ENCODE measurements around the gene NEU2. TPM values are rescaled to one million over a fixed set of nuclear protein-coding genes. Genes with fewer than 3 reads are reported as not detected.

Gene NEU2
- total RNA-seq, 1 donor = not detected

DNA sequence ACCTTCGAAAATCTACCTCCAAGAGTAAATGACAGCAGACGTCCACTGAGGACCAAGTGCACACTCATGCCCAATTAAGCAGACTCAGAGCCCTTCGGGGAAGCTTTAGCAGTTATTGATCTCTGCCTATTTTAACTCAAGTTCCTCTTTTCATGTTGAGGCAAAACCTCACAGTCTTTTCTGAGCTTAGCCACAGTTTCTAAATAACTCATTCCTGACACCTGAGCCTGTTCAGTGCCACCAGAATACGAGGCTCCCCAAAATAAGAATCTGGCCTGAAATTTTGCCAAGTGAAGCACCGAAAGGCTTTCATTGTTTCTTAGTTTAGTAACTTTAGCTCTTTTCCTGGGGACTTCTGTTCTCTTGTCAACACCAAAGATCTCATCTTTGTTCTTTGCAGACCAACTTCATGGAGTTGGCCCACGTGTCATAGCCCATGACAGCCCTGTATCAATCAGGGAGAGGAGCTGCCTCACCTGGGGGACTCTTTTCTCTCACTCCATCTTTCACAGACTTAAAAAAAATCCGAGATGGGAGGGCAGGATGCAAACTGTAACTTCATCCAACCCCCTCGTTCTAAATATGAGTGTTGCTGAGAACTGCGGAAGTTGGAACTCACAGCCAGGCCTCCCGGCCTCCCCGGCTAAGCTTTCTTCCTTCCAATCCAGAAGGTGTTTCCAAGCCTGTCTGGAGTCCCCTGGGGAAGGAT, 49.9 kb downstream of the NEU2 start:
- H3K4me3 ChIP-seq (ENCODE audit: low read depth, low read length) = no peak overlapping the region
- TF ChIP-seq CTCF (IDR thresholded peaks at IDR 0.05; ENCODE audit: insufficient read depth, low read depth, low read length) = no peak
- no peak for DNase-seq (ENCODE audit: low read depth)

DNA sequence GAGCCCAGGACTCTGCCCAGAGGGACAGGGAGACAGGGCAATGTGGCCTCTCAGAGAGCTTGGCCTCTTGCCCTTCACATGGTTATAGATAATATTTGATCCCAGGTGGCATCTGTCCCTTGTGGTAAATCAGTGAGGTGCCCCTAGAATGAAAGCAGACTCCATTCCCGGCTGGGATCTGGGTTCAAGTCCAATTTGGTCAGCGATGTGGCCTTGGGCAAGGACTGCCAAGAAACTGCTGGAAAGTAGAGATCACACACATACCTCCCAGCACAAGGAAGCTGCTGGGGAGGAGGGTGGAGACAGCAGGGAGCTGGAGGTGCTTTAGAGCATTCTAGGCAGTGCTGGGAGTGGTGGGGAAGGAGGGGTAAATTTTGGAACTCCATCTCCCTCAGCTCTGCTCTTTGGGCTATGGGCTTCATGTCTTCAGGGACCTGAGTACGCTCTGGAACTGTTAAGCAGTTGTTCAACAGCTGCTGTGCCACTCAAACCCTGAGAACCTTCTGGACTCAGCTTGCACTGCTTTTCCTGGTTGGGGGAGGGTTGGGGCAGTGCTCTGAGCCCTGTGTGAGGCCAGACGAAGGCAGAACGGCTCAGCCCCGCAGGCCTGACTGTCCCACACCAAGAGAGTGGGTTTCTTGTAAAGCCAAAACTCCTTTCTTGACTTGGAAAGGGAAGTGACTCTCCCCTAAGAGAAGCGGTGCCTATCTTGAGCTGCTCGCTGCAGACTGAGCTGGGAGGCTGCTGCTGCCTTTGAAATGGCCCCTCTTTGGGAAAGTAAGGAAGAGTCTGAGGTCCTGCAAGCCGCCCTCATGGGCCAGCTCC, 50.7 kb downstream of the NEU2 start:
- H3K4me3 ChIP-seq (ENCODE audit: low read depth, low read length) = no peak overlapping the region
- TF ChIP-seq CTCF (IDR thresholded peaks at IDR 0.05; ENCODE audit: insufficient read depth, low read depth, low read length) = no peak
- DNase-seq (ENCODE audit: low read depth) = no peak

DNA sequence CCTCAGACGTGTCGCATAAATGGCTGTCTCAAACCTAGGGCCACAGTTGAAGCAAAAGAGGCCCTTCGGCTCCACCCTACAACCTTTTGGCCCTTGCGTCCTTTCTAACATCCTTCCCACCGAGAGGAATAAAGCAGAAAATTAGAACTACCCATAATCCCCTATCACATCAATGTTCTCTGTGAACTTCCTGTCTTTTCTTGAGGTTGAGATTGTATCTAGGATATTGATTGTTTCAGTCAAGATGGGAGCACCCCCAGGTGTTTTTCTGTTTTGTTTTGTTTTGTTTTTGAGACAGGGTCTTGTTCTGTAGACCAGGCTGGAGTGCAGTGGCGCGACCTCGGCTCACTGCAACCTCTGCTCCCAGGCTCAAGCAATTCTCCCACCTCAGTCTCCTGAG, 51.3 kb downstream of the NEU2 start:
- no peak overlapping the region for H3K4me3 ChIP-seq (ENCODE audit: low read depth, low read length)
- TF ChIP-seq CTCF (IDR thresholded peaks at IDR 0.05; ENCODE audit: insufficient read depth, low read depth, low read length) = no peak
- DNase-seq (ENCODE audit: low read depth) = no peak

GRCh38 chr2:233084488-233084887, 52.0 kb downstream of the NEU2 start:
- H3K4me3 ChIP-seq (ENCODE audit: low read depth, low read length) = no peak overlapping the region
- no peak for TF ChIP-seq CTCF (IDR thresholded peaks at IDR 0.05; ENCODE audit: insufficient read depth, low read depth, low read length)
- DNase-seq (ENCODE audit: low read depth) = no peak

Other genes with a start within 250 kb of the NEU2 start
- 0.86 and 0.97 TPM in 2 replicates for gene SNORC, start 162.4 kb upstream of the NEU2 start, total RNA-seq
- gene NGEF, start 19.4 kb upstream of the NEU2 start, total RNA-seq = under 0.01 and 0.86 TPM in 2 replicates
- under 0.01 and 0.64 TPM in 2 replicates for gene INPP5D, start 27.7 kb downstream of the NEU2 start, total RNA-seq
- gene ATG16L1, start 219.0 kb downstream of the NEU2 start, total RNA-seq = 27.4 and 41.0 TPM in 2 replicates

Data from fibroblast of villous mesenchyme (primary cell).